ENCODE data around the gene EPS8L3. TPM values are rescaled to one million over a fixed set of nuclear protein-coding genes. Genes with fewer than 3 reads are reported as not detected.
A peak's percentile ranks its signal among the peaks of the same experiment; 100 is the strongest.

Gene EPS8L3
- total RNA-seq, result 1 to 10 TPM in 2 of 4 donors, not detected in 2; 1.1 to 1.4 TPM
- 100 to 1,000 TPM in 1 of 3 donors, 10 to 100 TPM in 2; 81.7 to 212 (median 84.4) TPM for polyA plus RNA-seq

DNA sequence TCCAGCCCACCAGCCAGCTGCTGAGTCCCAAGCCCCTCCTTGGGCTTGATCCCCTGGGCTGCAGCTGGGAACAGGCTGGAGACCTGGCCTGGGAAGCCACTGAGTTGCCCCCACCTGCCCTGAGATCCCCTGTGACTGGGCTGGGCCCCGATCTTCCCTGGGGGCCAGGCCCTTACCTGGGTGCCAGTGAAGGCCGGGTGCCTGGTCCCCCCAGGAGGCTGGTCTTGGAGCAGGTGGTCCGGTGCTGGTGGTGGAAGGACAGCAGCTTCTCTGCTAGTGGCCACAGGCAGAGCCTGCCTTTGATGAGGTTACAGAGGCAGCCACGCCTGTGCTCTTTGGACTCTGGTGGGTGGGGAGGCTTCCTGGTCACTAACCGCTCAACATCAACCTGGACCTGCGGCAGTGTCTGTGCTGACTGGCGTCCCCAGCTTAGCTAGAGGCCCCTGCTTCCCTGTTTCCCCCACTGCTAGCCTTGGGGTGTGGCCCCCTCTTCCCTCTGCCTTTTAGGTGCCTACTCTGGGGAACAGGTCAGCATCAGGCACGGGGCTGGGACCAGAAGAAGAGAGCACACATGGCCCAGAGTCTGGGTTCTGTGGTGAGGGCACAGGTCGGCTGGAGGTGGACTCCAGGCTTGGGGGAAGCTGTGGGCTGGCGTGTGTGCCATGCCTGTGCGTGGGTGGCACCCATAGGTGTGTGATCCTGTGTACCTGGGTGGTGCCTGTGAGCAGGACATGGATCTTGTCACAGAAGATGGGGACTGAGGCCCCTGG lies at the start of gene EPS8L3:
Gene EPS8L3 (minus strand): TSS at position 278 of the 770 bp plus-strand sequence. CDS start 2,174 bp downstream, outside the sequence.
- intact Hi-C loops (cut with DNase I), result no loop called here
- Histone ChIP-seq H3K4me1 (peaks cover 0 to 23% (median 12%) of the 10 kb centered on the region in 4 donors), H3K27me3 (no peaks in the 10 kb centered on the region), H3K4me3 (peak within 1 kb of the TSS in 1 of 4 donors; percentile 24), H3K27ac (peak within 1 kb of the TSS in 1 of 4 donors; percentile 35), H3K36me3 (no peaks in the 10 kb centered on the region), H3K9me3 (no peaks in the 10 kb centered on the region)
- no peak for TF ChIP-seq EP300 (IDR thresholded peaks at IDR 0.05)
- TF ChIP-seq POLR2A (IDR thresholded peaks at IDR 0.05), result peak in 1 of 2 donors; percentile 86
- TF ChIP-seq, protein P1, sequence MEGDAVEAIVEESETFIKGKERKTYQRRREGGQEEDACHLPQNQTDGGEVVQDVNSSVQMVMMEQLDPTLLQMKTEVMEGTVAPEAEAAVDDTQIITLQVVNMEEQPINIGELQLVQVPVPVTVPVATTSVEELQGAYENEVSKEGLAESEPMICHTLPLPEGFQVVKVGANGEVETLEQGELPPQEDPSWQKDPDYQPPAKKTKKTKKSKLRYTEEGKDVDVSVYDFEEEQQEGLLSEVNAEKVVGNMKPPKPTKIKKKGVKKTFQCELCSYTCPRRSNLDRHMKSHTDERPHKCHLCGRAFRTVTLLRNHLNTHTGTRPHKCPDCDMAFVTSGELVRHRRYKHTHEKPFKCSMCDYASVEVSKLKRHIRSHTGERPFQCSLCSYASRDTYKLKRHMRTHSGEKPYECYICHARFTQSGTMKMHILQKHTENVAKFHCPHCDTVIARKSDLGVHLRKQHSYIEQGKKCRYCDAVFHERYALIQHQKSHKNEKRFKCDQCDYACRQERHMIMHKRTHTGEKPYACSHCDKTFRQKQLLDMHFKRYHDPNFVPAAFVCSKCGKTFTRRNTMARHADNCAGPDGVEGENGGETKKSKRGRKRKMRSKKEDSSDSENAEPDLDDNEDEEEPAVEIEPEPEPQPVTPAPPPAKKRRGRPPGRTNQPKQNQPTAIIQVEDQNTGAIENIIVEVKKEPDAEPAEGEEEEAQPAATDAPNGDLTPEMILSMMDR (IDR thresholded peaks at IDR 0.05), result no peak
- peak in 1 of 4 donors; percentile 51 for TF ChIP-seq POLR2AphosphoS5 (IDR thresholded peaks at IDR 0.05)
- peak; percentile 60 for DNase-seq
- 16 to 67% methylated on average over 11 of the region's 11 CpGs for WGBS, 2 donors

DNA sequence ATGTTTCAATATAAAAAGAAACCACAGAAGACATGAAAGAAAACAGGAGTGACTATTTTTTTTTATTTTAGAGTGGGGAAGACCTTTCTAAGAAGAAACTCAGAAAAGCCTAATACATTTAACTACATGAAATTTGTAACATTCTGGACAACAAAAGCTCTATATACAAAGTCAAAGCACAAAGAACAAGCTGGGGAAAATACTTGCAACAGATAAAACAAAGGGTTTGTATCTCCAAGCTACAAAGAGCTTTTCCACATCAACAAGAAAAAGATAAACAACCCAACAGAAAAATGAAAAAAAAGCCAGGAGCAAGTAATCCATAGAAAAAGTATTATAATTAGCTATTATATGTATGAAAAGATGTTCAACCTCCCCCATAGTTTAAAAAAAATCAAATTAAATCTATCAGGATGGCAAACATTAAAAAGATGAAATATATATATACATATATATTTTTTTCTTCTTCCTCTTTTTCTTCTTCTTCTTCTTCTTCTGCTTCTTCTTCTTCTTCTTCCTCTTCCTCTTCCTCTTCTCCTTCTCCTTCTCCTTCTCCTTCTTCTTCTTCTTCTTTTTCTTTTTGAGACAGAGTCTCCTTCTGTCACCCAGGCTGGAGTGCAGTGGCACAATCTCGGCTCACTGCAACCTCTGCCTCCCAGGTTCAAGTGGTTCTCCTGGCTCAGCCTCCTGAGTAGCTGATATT lies 49.1 kb upstream of the EPS8L3 start:
- whole genome bisulfite sequencing, 2 donors, result 84% methylated on average over 1 of the region's 1 CpG
- TF ChIP-seq, protein P1 (IDR thresholded peaks at IDR 0.05), result no peak
- TF ChIP-seq POLR2AphosphoS5 (IDR thresholded peaks at IDR 0.05) (no peak), POLR2A (IDR thresholded peaks at IDR 0.05) (no peak), EP300 (IDR thresholded peaks at IDR 0.05) (no peak)
- no peak for DNase-seq
- no peak overlapping the region for H3K27ac ChIP-seq
- H3K4me1 ChIP-seq, result peaks cover 0 to 7% (median under 1%) of the 10 kb centered on the region in 4 donors
- H3K27me3 ChIP-seq, result no peaks in the 10 kb centered on the region
- intact Hi-C loops (cut with DNase I), result no loop called here
- peaks cover 0 to 6% (median 1%) of the 10 kb centered on the region in 4 donors for H3K9me3 ChIP-seq
- H3K36me3 ChIP-seq, result no peaks in the 10 kb centered on the region
- no peak overlapping the region for H3K4me3 ChIP-seq

GRCh38 chr1:109808703-109809102 lies 45.0 kb upstream of the EPS8L3 start:
- no peaks in the 10 kb centered on the region for H3K27me3 ChIP-seq
- H3K9me3 ChIP-seq, result no peaks in the 10 kb centered on the region
- H3K4me1 ChIP-seq, result peaks cover 0 to 15% (median 11%) of the 10 kb centered on the region in 4 donors
- H3K4me3 ChIP-seq, result no peak overlapping the region
- WGBS, 2 donors, result 98 to 99% methylated on average over 6 of the region's 6 CpGs
- H3K27ac ChIP-seq, result no peak overlapping the region
- no peak for TF ChIP-seq EP300 (IDR thresholded peaks at IDR 0.05)
- no peak for TF ChIP-seq POLR2A (IDR thresholded peaks at IDR 0.05)
- TF ChIP-seq POLR2AphosphoS5 (IDR thresholded peaks at IDR 0.05), result no peak
- TF ChIP-seq, protein P1 (IDR thresholded peaks at IDR 0.05), result no peak
- intact Hi-C loops (cut with DNase I), result no loop called here
- no peaks in the 10 kb centered on the region for H3K36me3 ChIP-seq
- no peak for DNase-seq

DNA sequence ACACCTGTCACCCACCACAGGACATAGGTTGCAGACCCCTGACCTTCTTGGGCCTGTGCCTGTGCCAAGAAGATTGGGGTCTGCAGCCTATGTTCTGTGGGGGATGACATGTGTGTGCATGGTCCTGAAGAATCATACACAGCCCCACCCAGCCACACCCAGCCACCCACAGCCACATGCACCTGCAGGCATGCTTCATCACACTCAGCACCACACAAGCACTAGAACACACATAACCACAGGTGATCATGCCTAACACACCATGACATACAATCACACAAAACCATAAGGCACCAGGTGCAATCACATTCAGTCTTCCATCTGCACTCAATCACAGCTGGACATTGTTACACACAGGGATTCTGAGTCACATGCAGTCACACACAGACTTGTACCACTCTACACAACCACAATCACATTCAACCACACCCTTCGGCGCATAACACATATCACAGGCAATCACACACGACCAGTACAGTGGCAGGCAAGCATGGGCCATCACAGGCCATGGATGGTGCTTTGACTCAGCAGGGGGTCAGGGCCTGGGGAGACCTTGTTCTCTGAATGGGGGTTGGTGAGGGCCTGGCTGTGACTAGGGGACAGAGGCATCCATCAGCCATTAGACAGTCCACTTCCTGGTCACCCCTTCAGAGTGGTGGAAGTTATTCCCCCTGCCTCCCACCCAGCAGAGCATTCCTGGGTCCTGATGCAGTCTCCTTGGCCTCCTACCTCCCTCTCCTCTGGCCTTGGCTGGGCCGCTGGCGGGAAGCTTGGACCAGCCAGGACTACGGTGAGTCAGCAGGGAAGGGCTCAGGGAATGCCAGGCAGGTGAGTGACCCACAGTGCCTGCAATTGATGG lies 44.3 kb upstream of the EPS8L3 start:
- no peak overlapping the region for H3K4me3 ChIP-seq
- H3K27ac ChIP-seq, result peak overlapping the region in 1 of 4 donors; percentile 48
- no peaks in the 10 kb centered on the region for H3K27me3 ChIP-seq
- H3K4me1 ChIP-seq, result peaks cover 0 to 20% (median 14%) of the 10 kb centered on the region in 4 donors
- TF ChIP-seq POLR2A (IDR thresholded peaks at IDR 0.05) (no peak), POLR2AphosphoS5 (IDR thresholded peaks at IDR 0.05) (no peak), EP300 (IDR thresholded peaks at IDR 0.05) (no peak)
- TF ChIP-seq, protein P1 (IDR thresholded peaks at IDR 0.05), result no peak
- no peaks in the 10 kb centered on the region for H3K36me3 ChIP-seq
- 87 to 91% methylated on average over 6 of the region's 6 CpGs for WGBS, 2 donors
- no peak for DNase-seq
- no peaks in the 10 kb centered on the region for H3K9me3 ChIP-seq
- intact Hi-C loops (cut with DNase I), result no loop called here

Data from sigmoid colon (tissue), 7 donors.